ENCODE data around the gene ZFY.

DNA sequence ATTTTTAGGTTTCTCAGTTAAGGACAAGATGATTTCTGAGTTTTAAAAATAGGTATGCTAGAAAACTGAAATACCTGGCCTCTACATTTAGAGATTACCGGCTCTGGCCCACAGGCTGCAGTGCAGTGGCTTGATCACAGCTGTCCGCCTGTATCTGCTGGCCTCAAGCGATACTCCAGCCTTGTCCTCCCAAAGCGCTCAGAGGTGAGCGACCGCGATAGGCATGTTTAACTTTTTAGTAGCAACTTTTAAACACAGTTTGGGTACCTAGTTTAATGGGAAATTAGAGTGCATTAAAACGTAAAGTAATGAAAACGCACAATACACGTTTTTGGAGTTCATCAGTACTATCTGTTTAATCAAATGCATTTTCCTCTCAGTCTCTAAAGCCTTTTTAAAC is 1.1 kb upstream of the ZFY start:
- no peak for TF ChIP-seq EZH2 (IDR thresholded peaks at IDR 0.05; ENCODE audit: borderline replicate concordance, low read depth, low read length, poor library complexity, severe bottlenecking)
- TF ChIP-seq, protein P1, sequence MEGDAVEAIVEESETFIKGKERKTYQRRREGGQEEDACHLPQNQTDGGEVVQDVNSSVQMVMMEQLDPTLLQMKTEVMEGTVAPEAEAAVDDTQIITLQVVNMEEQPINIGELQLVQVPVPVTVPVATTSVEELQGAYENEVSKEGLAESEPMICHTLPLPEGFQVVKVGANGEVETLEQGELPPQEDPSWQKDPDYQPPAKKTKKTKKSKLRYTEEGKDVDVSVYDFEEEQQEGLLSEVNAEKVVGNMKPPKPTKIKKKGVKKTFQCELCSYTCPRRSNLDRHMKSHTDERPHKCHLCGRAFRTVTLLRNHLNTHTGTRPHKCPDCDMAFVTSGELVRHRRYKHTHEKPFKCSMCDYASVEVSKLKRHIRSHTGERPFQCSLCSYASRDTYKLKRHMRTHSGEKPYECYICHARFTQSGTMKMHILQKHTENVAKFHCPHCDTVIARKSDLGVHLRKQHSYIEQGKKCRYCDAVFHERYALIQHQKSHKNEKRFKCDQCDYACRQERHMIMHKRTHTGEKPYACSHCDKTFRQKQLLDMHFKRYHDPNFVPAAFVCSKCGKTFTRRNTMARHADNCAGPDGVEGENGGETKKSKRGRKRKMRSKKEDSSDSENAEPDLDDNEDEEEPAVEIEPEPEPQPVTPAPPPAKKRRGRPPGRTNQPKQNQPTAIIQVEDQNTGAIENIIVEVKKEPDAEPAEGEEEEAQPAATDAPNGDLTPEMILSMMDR (conservative IDR thresholded peaks at IDR 0.05; ENCODE audit: low read depth, low read length) = no peak
